ENCODE measurements around the gene ZNF641.

The ZNF641 gene

GRCh38 chr12:48307269-48307668 lies 43.5 kb downstream of the ZNF641 start:
- ATAC-seq, result no peak
- TF ChIP-seq ZNF70 (CRISPR knock-in tag; IDR thresholded peaks at IDR 0.05), result no peak
- no peak for TF ChIP-seq GLIS3 (CRISPR knock-in tag; IDR thresholded peaks at IDR 0.05)
- no peak for TF ChIP-seq OSR1 (CRISPR knock-in tag; IDR thresholded peaks at IDR 0.05)
- TF ChIP-seq PPARA (CRISPR knock-in tag; IDR thresholded peaks at IDR 0.05; ENCODE audit: borderline replicate concordance), result no peak
- no peak for TF ChIP-seq CREB5 (CRISPR knock-in tag; IDR thresholded peaks at IDR 0.05; ENCODE audit: low read depth)
- no peak for TF ChIP-seq CSRNP3 (CRISPR knock-in tag; IDR thresholded peaks at IDR 0.05)
- no peak for TF ChIP-seq ZNF8 (CRISPR knock-in tag; IDR thresholded peaks at IDR 0.05)
- no peak for TF ChIP-seq ISL1 (CRISPR knock-in tag; IDR thresholded peaks at IDR 0.05)
- no peak for TF ChIP-seq POU6F1 (CRISPR knock-in tag; IDR thresholded peaks at IDR 0.05; ENCODE audit: borderline replicate concordance, low read depth)
- no peak for TF ChIP-seq CSDC2 (CRISPR knock-in tag; IDR thresholded peaks at IDR 0.05)
- no peak for TF ChIP-seq TCF4 (CRISPR knock-in tag; IDR thresholded peaks at IDR 0.05; ENCODE audit: borderline replicate concordance)
- no peak for TF ChIP-seq ESRRG (CRISPR knock-in tag; IDR thresholded peaks at IDR 0.05)
- TF ChIP-seq RARB (CRISPR knock-in tag; IDR thresholded peaks at IDR 0.05), result no peak
- no peak for TF ChIP-seq BACH2 (CRISPR knock-in tag; IDR thresholded peaks at IDR 0.05; ENCODE audit: borderline replicate concordance)
- no peak for TF ChIP-seq ZFP30 (CRISPR knock-in tag; IDR thresholded peaks at IDR 0.05)
- no peak for TF ChIP-seq TSHZ2 (CRISPR knock-in tag; IDR thresholded peaks at IDR 0.05)
- TF ChIP-seq ZC3H10 (CRISPR knock-in tag; IDR thresholded peaks at IDR 0.05), result no peak

- ATAC-seq, result no peak
- TF ChIP-seq CSRNP3 (CRISPR knock-in tag; IDR thresholded peaks at IDR 0.05) (no peak), ZNF565 (CRISPR knock-in tag; conservative IDR thresholded peaks at IDR 0.05; ENCODE audit: low read depth) (no peak), ISL1 (CRISPR knock-in tag; IDR thresholded peaks at IDR 0.05) (no peak), GLIS3 (CRISPR knock-in tag; IDR thresholded peaks at IDR 0.05) (no peak), ZNF70 (CRISPR knock-in tag; IDR thresholded peaks at IDR 0.05) (no peak), CREB5 (CRISPR knock-in tag; IDR thresholded peaks at IDR 0.05; ENCODE audit: low read depth) (no peak), CSDC2 (CRISPR knock-in tag; IDR thresholded peaks at IDR 0.05) (no peak), ZFP30 (CRISPR knock-in tag; IDR thresholded peaks at IDR 0.05) (no peak), ZFP3 (CRISPR knock-in tag; IDR thresholded peaks at IDR 0.05) (no peak), TSHZ2 (CRISPR knock-in tag; IDR thresholded peaks at IDR 0.05) (no peak), OSR1 (CRISPR knock-in tag; IDR thresholded peaks at IDR 0.05) (no peak), POU6F1 (CRISPR knock-in tag; IDR thresholded peaks at IDR 0.05; ENCODE audit: borderline replicate concordance, low read depth) (no peak), PPARA (CRISPR knock-in tag; IDR thresholded peaks at IDR 0.05; ENCODE audit: borderline replicate concordance) (no peak), TOX (CRISPR knock-in tag; IDR thresholded peaks at IDR 0.05; ENCODE audit: borderline replicate concordance) (no peak), BACH2 (CRISPR knock-in tag; IDR thresholded peaks at IDR 0.05; ENCODE audit: borderline replicate concordance) (no peak), PATZ1 (CRISPR knock-in tag; IDR thresholded peaks at IDR 0.05; ENCODE audit: borderline replicate concordance) (no peak), RARB (CRISPR knock-in tag; IDR thresholded peaks at IDR 0.05) (no peak), ARNTL (CRISPR knock-in tag; IDR thresholded peaks at IDR 0.05; ENCODE audit: borderline replicate concordance, low read depth) (no peak)
These were observed 45.5 kb downstream of the ZNF641 start for GRCh38 chr12:48305190-48305589.

All from SK-N-SH treated with all-trans-retinoic acid at 6 μM for 48 hours (cell line).